ENCODE measurements around the gene UBE2M.

DNA sequence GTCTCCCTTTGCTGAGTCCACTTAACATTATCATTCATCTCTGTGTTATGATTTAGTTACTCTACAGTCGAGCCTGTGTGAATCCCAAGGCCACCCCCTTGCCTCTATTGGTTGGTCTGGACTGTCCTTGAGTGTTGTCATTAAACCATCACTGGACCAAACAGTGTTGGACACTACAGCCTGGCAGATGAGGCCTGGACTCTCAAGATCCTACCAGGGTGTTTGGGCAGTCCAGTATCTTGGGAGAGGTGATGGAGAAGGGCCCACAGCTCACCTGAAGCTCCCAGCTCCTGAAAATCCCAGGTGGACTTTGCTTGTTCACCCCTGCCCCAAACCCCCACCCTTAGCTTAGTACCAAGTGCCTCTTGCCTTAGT, 7.3 kb downstream of the UBE2M start:
- TF ChIP-seq POLR2A (IDR thresholded peaks at IDR 0.05), result no peak
- TF ChIP-seq, protein P1, sequence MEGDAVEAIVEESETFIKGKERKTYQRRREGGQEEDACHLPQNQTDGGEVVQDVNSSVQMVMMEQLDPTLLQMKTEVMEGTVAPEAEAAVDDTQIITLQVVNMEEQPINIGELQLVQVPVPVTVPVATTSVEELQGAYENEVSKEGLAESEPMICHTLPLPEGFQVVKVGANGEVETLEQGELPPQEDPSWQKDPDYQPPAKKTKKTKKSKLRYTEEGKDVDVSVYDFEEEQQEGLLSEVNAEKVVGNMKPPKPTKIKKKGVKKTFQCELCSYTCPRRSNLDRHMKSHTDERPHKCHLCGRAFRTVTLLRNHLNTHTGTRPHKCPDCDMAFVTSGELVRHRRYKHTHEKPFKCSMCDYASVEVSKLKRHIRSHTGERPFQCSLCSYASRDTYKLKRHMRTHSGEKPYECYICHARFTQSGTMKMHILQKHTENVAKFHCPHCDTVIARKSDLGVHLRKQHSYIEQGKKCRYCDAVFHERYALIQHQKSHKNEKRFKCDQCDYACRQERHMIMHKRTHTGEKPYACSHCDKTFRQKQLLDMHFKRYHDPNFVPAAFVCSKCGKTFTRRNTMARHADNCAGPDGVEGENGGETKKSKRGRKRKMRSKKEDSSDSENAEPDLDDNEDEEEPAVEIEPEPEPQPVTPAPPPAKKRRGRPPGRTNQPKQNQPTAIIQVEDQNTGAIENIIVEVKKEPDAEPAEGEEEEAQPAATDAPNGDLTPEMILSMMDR (IDR thresholded peaks at IDR 0.05), result no peak
